PC-9 (cell line): Measurements from ENCODE around the gene GPR32.

Experiments
- EZH2 ChIP-seq: fragments of 200-600 bp; sonication (generic); IDR thresholded peaks from 2 replicates; pipeline ENCODE4 v1.8.0; 2017; ENCODE audit warnings: antibody characterized with exemption, low read depth
- TF ChIP-seq, protein P1 (sequence below): fragments of 200-600 bp; sonication (generic); conservative IDR thresholded peaks from 2 replicates; pipeline ENCODE4 v1.6.1; 2017; ENCODE audit warnings: mixed run types, antibody characterized with exemption, mild to moderate bottlenecking, moderate library complexity

DNA sequence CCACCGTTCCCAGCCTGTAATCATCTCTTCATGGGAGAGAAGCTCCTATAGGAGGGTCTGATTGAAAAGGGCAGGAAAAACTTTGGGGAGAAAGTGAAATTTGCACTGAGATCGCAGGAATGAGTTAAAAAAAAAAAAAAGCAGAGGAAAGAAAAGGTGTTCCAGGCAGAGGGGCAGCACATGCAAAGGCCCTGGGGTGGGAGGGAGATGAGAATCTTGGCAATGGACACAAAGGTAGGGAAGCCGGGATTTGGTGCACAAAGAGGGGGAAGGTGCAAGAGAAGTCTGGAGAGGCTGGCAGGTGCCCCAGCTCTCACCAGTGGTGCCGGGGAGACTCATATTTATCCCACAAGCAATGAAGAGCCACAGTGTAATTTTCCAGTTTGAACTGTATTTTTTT is 16.4 kb upstream of the GPR32 start:
- TF ChIP-seq, protein P1, sequence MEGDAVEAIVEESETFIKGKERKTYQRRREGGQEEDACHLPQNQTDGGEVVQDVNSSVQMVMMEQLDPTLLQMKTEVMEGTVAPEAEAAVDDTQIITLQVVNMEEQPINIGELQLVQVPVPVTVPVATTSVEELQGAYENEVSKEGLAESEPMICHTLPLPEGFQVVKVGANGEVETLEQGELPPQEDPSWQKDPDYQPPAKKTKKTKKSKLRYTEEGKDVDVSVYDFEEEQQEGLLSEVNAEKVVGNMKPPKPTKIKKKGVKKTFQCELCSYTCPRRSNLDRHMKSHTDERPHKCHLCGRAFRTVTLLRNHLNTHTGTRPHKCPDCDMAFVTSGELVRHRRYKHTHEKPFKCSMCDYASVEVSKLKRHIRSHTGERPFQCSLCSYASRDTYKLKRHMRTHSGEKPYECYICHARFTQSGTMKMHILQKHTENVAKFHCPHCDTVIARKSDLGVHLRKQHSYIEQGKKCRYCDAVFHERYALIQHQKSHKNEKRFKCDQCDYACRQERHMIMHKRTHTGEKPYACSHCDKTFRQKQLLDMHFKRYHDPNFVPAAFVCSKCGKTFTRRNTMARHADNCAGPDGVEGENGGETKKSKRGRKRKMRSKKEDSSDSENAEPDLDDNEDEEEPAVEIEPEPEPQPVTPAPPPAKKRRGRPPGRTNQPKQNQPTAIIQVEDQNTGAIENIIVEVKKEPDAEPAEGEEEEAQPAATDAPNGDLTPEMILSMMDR: no peak
- TF ChIP-seq EZH2: no peak
